HG02610 (cell line): ENCODE results near the gene NFASC.

Experiments
- ATAC-seq: cut with Tn5 transposase; IDR thresholded peaks from one replicate; pipeline ENCODE4 v1.9.1; 2021; ENCODE audit warnings: mild to moderate bottlenecking, moderate library complexity; ENCODE audit not compliant: unreplicated experiment

NFASC gene

GRCh38 chr1:205002705-205003104, 132.0 kb downstream of the NFASC start:
- ATAC-seq = no peak

GRCh38 chr1:205003358-205004131, 132.9 kb downstream of the NFASC start:
- ATAC-seq = no peak

- ATAC-seq = no peak
These were observed 133.7 kb downstream of the NFASC start for GRCh38 chr1:205004351-205004750.

- ATAC-seq = no peak
These were observed 138.2 kb downstream of the NFASC start for GRCh38 chr1:205008896-205009295.

- no peak for ATAC-seq
These were observed 139.0 kb downstream of the NFASC start for GRCh38 chr1:205009670-205010069.

- ATAC-seq = no peak
These were observed 141.9 kb downstream of the NFASC start for GRCh38 chr1:205012391-205013140.

- ATAC-seq = no peak
These were observed 143.2 kb downstream of the NFASC start for GRCh38 chr1:205013683-205014367.

- ATAC-seq = no peak
These were observed 144.1 kb downstream of the NFASC start for GRCh38 chr1:205014783-205015182.

GRCh38 chr1:205015241-205015640, 144.6 kb downstream of the NFASC start:
- no peak for ATAC-seq

GRCh38 chr1:205016075-205016474, 145.4 kb downstream of the NFASC start:
- no peak for ATAC-seq

GRCh38 chr1:205016584-205016983, 145.9 kb downstream of the NFASC start:
- ATAC-seq = no peak

- no peak for ATAC-seq
These were observed 146.3 kb downstream of the NFASC start for GRCh38 chr1:205017001-205017400.

- no peak for ATAC-seq
These were observed 147.1 kb downstream of the NFASC start for GRCh38 chr1:205017766-205018165.

GRCh38 chr1:205018381-205018780, 147.7 kb downstream of the NFASC start:
- ATAC-seq = no peak

- no peak for ATAC-seq
These were observed 149.8 kb downstream of the NFASC start for GRCh38 chr1:205020466-205020865.

- no peak for ATAC-seq
These were observed 154.0 kb downstream of the NFASC start for GRCh38 chr1:205024679-205025078.

- no peak for ATAC-seq
These were observed 154.6 kb downstream of the NFASC start for GRCh38 chr1:205025239-205025638.

- no peak for ATAC-seq
These were observed 155.5 kb downstream of the NFASC start for GRCh38 chr1:205026181-205026580.

- ATAC-seq = no peak
These were observed 157.7 kb downstream of the NFASC start for GRCh38 chr1:205028390-205028789.

- no peak for ATAC-seq
These were observed 158.3 kb downstream of the NFASC start for GRCh38 chr1:205028924-205029323.

- no peak for ATAC-seq
These were observed 159.6 kb downstream of the NFASC start for GRCh38 chr1:205030241-205030640.

GRCh38 chr1:205030896-205031295, 160.2 kb downstream of the NFASC start:
- ATAC-seq = no peak
